Measurements from ENCODE around the gene CHST10.

DNA sequence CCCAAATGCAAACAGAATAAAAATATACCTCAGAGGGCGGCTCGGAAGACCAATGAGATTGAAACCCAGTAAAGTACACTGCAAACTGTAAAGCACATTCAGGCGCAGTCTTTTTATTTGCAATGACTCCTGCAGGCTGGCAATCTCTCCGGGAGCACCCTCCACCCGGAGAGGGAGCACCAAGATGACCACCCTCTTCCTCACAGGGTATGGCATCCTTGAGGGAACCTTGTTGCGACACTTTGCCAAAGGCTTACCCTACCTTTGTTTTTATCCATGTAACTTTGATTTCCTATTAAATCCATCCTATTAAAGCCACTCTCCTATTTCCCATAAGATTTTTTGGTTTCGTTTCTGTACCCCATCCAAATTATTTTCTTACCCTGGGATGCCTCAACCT is 16.2 kb downstream of the CHST10 start:
- TF ChIP-seq, protein P1, sequence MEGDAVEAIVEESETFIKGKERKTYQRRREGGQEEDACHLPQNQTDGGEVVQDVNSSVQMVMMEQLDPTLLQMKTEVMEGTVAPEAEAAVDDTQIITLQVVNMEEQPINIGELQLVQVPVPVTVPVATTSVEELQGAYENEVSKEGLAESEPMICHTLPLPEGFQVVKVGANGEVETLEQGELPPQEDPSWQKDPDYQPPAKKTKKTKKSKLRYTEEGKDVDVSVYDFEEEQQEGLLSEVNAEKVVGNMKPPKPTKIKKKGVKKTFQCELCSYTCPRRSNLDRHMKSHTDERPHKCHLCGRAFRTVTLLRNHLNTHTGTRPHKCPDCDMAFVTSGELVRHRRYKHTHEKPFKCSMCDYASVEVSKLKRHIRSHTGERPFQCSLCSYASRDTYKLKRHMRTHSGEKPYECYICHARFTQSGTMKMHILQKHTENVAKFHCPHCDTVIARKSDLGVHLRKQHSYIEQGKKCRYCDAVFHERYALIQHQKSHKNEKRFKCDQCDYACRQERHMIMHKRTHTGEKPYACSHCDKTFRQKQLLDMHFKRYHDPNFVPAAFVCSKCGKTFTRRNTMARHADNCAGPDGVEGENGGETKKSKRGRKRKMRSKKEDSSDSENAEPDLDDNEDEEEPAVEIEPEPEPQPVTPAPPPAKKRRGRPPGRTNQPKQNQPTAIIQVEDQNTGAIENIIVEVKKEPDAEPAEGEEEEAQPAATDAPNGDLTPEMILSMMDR (IDR thresholded peaks at IDR 0.05; ENCODE audit: poor library complexity, severe bottlenecking) = no peak
- TF ChIP-seq EZH2 (IDR thresholded peaks at IDR 0.05; ENCODE audit: borderline replicate concordance, insufficient read depth, low read length, poor library complexity, severe bottlenecking) (no peak), RAD21 (conservative IDR thresholded peaks at IDR 0.05) (no peak), POLR2AphosphoS5 (IDR thresholded peaks at IDR 0.05) (no peak), SMC3 (conservative IDR thresholded peaks at IDR 0.05; ENCODE audit: poor library complexity) (no peak)

Measured in neural cell (in vitro differentiated cells).